BJ (cell line): ENCODE results near the gene COL27A1. TPM values are rescaled to one million over a fixed set of nuclear protein-coding genes. Genes with fewer than 3 reads are reported as not detected.
"Not testable (repeated sequence)": the region's sequence is repeated elsewhere in the genome, so short reads cannot be mapped to it uniquely, and the experiment has no call there.

Source experiments
- CTCF ChIA-PET: fragments of 350-600 bp; formaldehyde crosslinking; extraction: SDS; loops from one replicate; lab custom pipeline; 2021; ENCODE audit warnings: antibody characterized with exemption, inconsistent platforms; lab: Yijun Ruan, JAX
- POLR2A ChIA-PET: fragments of 300-600 bp; sonication (Branson Sonifier 250); formaldehyde crosslinking; extraction: SDS; loops from one replicate; lab custom pipeline; 2021; ENCODE audit warnings: antibody characterized with exemption; lab: Charles Lee
- DNase-seq: peaks from one replicate; pipeline ENCODE4 v3.0.0-alpha.2; 2011; ENCODE audit warnings: low read depth
- H3K27me3 ChIP-seq: 2 replicates; pipeline ENCODE4 v1.6.0; 2011; ENCODE audit warnings: low read length; ENCODE audit not compliant: control insufficient read depth, insufficient read depth
- H3K36me3 ChIP-seq: 2 replicates; pipeline ENCODE4 v1.5.1; 2011; ENCODE audit warnings: low read length; ENCODE audit not compliant: control insufficient read depth, insufficient read depth
- H3K4me3 ChIP-seq: 2 replicates; pipeline ENCODE4 v1.5.1; 2011; ENCODE audit warnings: low read depth, mild to moderate bottlenecking, control low read depth, low read length
- CTCF ChIP-seq: IDR thresholded peaks from 2 replicates; pipeline ENCODE4 v1.5.1; 2011; ENCODE audit warnings: low read depth, mild to moderate bottlenecking, control low read depth, inconsistent platforms, low read length, moderate library complexity; ENCODE audit not compliant: insufficient read depth
- polyA plus RNA-seq: library from polyadenylated mRNA; depleted of rRNA; stranded (reverse); fragments of >200 nt; gene quantifications from 2 replicates; pipeline ENCODE4 v1.2.3, GENCODE V29; 2011

Gene COL27A1
- polyA plus RNA-seq, 1 experiment, result 16.6 TPM

DNA sequence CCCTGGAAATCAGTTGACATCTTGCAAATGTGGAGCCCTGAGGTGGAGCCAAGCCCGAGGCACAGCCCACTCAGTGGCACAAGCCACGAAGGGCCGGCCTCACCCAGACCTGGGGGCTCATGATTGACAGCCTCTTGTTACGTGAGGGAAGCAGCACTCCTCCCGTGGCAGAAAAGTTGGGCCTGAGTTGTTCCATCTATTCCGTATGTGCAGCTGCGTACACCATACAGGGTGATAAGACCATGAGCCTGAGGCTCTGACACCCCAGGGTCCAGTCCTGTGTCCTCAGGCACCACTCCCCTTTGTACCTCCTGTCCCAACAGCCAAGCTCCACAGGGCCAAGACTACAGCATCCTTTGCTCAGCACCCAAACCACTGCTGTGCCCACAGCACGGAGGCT, 172.4 kb downstream of the COL27A1 start:
- no peak for DNase-seq
- Histone ChIP-seq H3K36me3 (no peaks in the 10 kb centered on the region), H3K4me3 (no peak overlapping the region), H3K27me3 (no peaks in the 10 kb centered on the region)
- no peak for TF ChIP-seq CTCF
- ChIA-PET CTCF (no interaction called here), POLR2A (no interaction called here)

GRCh38 chr9:114328357-114328820, 173.1 kb downstream of the COL27A1 start:
- CTCF ChIA-PET, H3K4me3 ChIP-seq, POLR2A ChIA-PET, DNase-seq, H3K36me3 ChIP-seq, H3K27me3 ChIP-seq: not testable (repeated sequence)

- CTCF ChIA-PET, POLR2A ChIA-PET, DNase-seq, H3K4me3 ChIP-seq, H3K36me3 ChIP-seq, H3K27me3 ChIP-seq: not testable (repeated sequence)
Observed at GRCh38 chr9:114328937-114329624, 173.7 kb downstream of the COL27A1 start.

- H3K27me3 ChIP-seq, DNase-seq, POLR2A ChIA-PET, CTCF ChIA-PET, H3K4me3 ChIP-seq, H3K36me3 ChIP-seq: not testable (repeated sequence)
Observed at GRCh38 chr9:114329625-114330022, 174.3 kb downstream of the COL27A1 start, which contains the start of gene ORM2. ORM2 (plus strand) TSS chr9:114329869; CDS start chr9:114329905, 36 bp downstream.

DNA sequence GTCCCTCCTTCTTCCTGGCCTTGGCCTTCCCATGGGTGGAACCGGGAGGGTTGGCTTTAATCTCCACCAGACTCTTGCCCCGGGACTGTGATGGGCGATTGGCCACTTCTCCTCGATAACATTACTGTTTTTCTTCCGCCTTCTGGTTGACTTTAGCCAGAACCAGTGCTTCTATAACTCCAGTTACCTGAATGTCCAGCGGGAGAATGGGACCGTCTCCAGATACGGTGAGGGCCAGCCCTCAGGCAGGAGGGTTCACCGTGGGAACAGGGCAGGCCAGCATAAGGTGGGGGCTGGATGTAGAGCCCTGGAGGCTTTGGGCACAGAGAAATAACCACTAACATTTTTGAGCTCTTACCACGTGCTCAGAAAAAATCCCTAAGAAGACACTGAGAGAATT, 175.3 kb downstream of the COL27A1 start:
- DNase-seq, result no peak
- Histone ChIP-seq H3K36me3 (0 out of 2 replicates have a peak, but pooled peaks cover 1% of the 10 kb centered on the region), H3K4me3 (no peak overlapping the region), H3K27me3 (no peaks in the 10 kb centered on the region)
- ChIA-PET POLR2A (no interaction called here), CTCF (no interaction called here)
- TF ChIP-seq CTCF, result no peak

DNA sequence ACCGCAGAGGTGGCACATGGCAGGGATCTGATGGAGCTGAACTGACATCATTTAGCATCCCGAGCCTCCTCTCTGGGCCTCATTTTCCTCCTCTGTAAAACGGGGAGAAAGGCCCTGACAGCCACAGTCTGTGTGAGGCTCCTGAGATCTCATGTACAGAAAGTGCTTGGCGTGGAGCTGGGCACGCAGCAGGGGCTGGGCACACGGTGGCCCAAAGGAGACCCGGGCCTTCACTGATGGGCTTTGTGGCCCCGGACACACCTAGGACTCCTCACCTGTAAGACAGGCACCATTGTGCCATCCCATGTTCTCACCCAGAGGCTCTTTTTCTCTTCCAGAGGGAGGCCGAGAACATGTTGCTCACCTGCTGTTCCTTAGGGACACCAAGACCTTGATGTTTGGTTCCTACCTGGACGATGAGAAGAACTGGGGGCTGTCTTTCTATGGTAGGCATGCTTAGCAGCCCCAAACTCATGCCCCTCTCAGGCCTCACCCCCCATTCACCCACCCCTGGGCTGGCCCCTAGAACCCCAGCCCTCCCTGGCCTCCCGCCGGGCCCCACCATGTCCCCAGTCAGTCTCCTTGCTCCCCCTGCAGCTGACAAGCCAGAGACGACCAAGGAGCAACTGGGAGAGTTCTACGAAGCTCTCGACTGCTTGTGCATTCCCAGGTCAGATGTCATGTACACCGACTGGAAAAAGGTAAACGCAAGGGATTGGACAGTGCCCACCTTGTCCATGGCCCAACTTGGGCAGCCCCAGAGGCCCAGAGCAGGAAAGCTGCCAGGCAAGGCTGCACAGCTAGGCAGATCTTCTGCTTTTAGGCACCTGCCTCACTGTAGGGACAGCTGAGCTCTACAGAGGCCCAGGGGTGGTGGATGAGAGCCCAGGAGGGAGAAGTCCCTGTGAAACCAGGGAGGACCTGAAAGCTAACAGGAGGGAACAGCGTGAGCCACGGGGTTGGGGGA, 176.2 kb downstream of the COL27A1 start:
- POLR2A ChIA-PET, H3K4me3 ChIP-seq, DNase-seq, CTCF ChIA-PET, H3K36me3 ChIP-seq, H3K27me3 ChIP-seq: not testable (repeated sequence)

- H3K36me3 ChIP-seq, POLR2A ChIA-PET, H3K4me3 ChIP-seq, CTCF ChIA-PET, H3K27me3 ChIP-seq, DNase-seq: not testable (repeated sequence)
Observed at GRCh38 chr9:114332474-114333040, 177.2 kb downstream of the COL27A1 start.

- DNase-seq, H3K4me3 ChIP-seq, CTCF ChIA-PET, H3K27me3 ChIP-seq, POLR2A ChIA-PET: not testable (repeated sequence)
- peaks cover 16% of the 10 kb centered on the region for H3K36me3 ChIP-seq
Observed at GRCh38 chr9:114333718-114334117, 178.4 kb downstream of the COL27A1 start.
